ENCODE data around the gene CLCN4. TPM values are rescaled to one million over a fixed set of nuclear protein-coding genes. Genes with fewer than 3 reads are reported as not detected.

The CLCN4 gene
- total and polyA plus RNA-seq, 10 of the 15 experiments (the other 5 are each of a cell fraction or from before 2014, with no cell fraction given): 0.90 to 6.9 (median 2.9) TPM

- in situ Hi-C loops (cut with MboI): no loop called here
Measured at GRCh38 chrX:10254739-10255138, 98.0 kb downstream of the CLCN4 start.

More at GRCh38 chrX:10254739-10255138, 98.0 kb downstream of the CLCN4 start:
- H3K36me3 ChIP-seq (ENCODE audit: control insufficient read depth in 2 of 2, insufficient read depth in 2 of 2, low read length in 1 of 2): no peaks in the 10 kb centered on the region
- DNase-seq (ENCODE audit: low read depth, low spot score) (no peak), FAIRE-seq (no peak), ATAC-seq (no peak)
- H3K27ac ChIP-seq (ENCODE audit: control insufficient read depth, insufficient read depth): no peak overlapping the region
- ChIA-PET SMC1A (ENCODE audit: uncharacterized antibody, unreplicated experiment) (no interaction called here), CTCF (interaction anchor here (0.7 to 2.2 kb wide), 2 partner anchors 52 to 64 kb away, joined by 3 to 7 read pairs; no protein-coding TSS in a partner anchor), POLR2A (no interaction called here), RAD21 (ENCODE audit: unreplicated experiment) (interaction anchor here (1.0 kb wide), 1 partner anchor 64 kb away, joined by 4 read pairs; no protein-coding TSS in a partner anchor)
- no peaks in the 10 kb centered on the region for H3K4me1 ChIP-seq (ENCODE audit: control insufficient read depth, insufficient read depth, low read length)
- no peaks in the 10 kb centered on the region for H4K20me1 ChIP-seq (ENCODE audit: control insufficient read depth, insufficient read depth)
- WGBS (ENCODE audit: insufficient coverage, insufficient replicate concordance, low lambda C conversion rate, missing lambda C conversion rate): 4% methylated on average over 3 of the region's 3 CpGs
- no TSS peak for BruUV-seq (replicated peaks)
- H3K4me2 ChIP-seq (ENCODE audit: control insufficient read depth, insufficient read depth): no peak overlapping the region
- H2AFZ ChIP-seq (ENCODE audit: control insufficient read depth, low read depth, low read length): no peak overlapping the region
- intact Hi-C loops (cut with micrococcal nuclease; ENCODE audit: unreplicated experiment): no loop called here
- no peak overlapping the region for H3K4me3 ChIP-seq
- no peaks in the 10 kb centered on the region for H3K9me3 ChIP-seq (replicated peaks; ENCODE audit: control insufficient read depth, insufficient read depth, low read length)
- H3K27me3 ChIP-seq (replicated peaks in 1 of 2; ENCODE audit: control insufficient read depth in 2 of 2, insufficient read depth in 2 of 2, low read length in 1 of 2): no peaks in the 10 kb centered on the region
- TF ChIP-seq FOXK2 (IDR thresholded peaks at IDR 0.05) (no peak), ASH2L (IDR thresholded peaks at IDR 0.05; ENCODE audit: borderline replicate concordance, low read depth) (no peak), NRF1 (conservative IDR thresholded peaks at IDR 0.05; ENCODE audit: low read depth, low read length) (no peak), EP300 (IDR thresholded peaks at IDR 0.05; ENCODE audit: borderline replicate concordance in 1 of 2, control insufficient read depth in 1 of 2, low read depth in 2 of 2, low read length in 2 of 2) (no peak), BMI1 (IDR thresholded peaks at IDR 0.05; ENCODE audit: borderline replicate concordance) (no peak), FOXM1 (IDR thresholded peaks at IDR 0.05; ENCODE audit: low read depth, low read length) (no peak), RBBP5 (conservative IDR thresholded peaks at IDR 0.05) (no peak), BACH1 (IDR thresholded peaks at IDR 0.05; ENCODE audit: borderline replicate concordance) (no peak), CHD4 (IDR thresholded peaks at IDR 0.05) (no peak), STAT3 (IDR thresholded peaks at IDR 0.05; ENCODE audit: low read depth, low read length) (no peak), BRCA1 (IDR thresholded peaks at IDR 0.05; ENCODE audit: low read depth, low read length) (no peak), ZNF687 (IDR thresholded peaks at IDR 0.05) (no peak), SKIL (IDR thresholded peaks at IDR 0.05; ENCODE audit: low read depth, poor library complexity, severe bottlenecking) (no peak), MLLT1 (IDR thresholded peaks at IDR 0.05) (no peak), IRF3 (IDR thresholded peaks at IDR 0.05) (no peak), SIN3A (IDR thresholded peaks at IDR 0.05; ENCODE audit: low read depth, low read length) (no peak)
- no peaks in the 10 kb centered on the region for H3K79me2 ChIP-seq (ENCODE audit: control insufficient read depth, insufficient read depth, low read length)
- no peak overlapping the region for H3K9ac ChIP-seq (ENCODE audit: control insufficient read depth, insufficient read depth, low read length)

Data from GM12878 (cell line).